HUES64 (cell line): Measurements from ENCODE around the gene FBN1.

Source experiments
- H3K27ac ChIP-seq: 2 replicates; pipeline ENCODE4 v1.7.0; 2013; ENCODE audit warnings: low read depth, low read length, inconsistent platforms
- H3K27me3 ChIP-seq: 2 replicates; pipeline ENCODE4 v1.6.1; 2013; ENCODE audit warnings: mild to moderate bottlenecking, low read length; ENCODE audit not compliant: insufficient read depth
- H3K36me3 ChIP-seq: 2 replicates; pipeline ENCODE4 v1.6.1; 2013; ENCODE audit warnings: mild to moderate bottlenecking, low read length; ENCODE audit not compliant: insufficient read depth
- H3K4me1 ChIP-seq: 2 replicates; pipeline ENCODE4 v1.6.1; 2013; ENCODE audit warnings: mild to moderate bottlenecking, low read length, moderate library complexity; ENCODE audit not compliant: insufficient read depth
- H3K4me3 ChIP-seq: 2 replicates; pipeline ENCODE4 v1.5.1; 2013; ENCODE audit warnings: mild to moderate bottlenecking, low read length, moderate library complexity
- H3K9ac ChIP-seq: 2 replicates; pipeline ENCODE4 v1.6.1; 2013; ENCODE audit warnings: mild to moderate bottlenecking, low read depth, low read length
- H3K9me3 ChIP-seq: 2 replicates; pipeline ENCODE4 v1.6.1; 2013; ENCODE audit warnings: low read depth, low read length; ENCODE audit not compliant: insufficient read depth
- WGBS: fragments of 150-250, 120-280 bp; methylation state at CpG from one replicate; pipeline ENCODE4 v1.1.7; 2013; ENCODE audit warnings: missing lambda C conversion rate; 5-methylcytosine and 5-hydroxymethylcytosine counted together

Gene FBN1

DNA sequence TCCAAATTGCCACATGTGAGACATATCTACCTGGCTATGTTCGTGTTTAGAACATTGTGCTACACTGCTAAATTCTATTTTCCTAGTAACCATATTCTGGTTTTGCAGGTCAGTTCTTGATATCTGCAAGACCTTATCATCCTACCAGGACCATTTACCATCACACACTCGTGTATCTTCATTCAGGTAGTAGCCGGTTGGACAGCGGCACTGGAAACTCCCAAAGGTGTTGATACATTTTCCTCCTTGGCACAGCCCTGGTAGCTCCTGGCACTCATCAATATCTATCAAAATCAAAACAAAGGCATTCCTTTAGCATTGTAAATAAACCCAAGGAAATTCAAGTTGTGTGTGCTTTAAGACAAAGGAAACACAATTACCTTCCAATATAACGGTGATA is 180.1 kb downstream of the FBN1 start:
- Histone ChIP-seq H3K4me1 (no peaks in the 10 kb centered on the region), H3K36me3 (peaks cover 18% of the 10 kb centered on the region; the same call in 1 of the 2 replicates), H3K4me3 (no peak overlapping the region), H3K9me3 (no peaks in the 10 kb centered on the region), H3K27me3 (no peaks in the 10 kb centered on the region), H3K9ac (no peak overlapping the region), H3K27ac (no peak overlapping the region)
- 96% methylated on average over 4 of the region's 5 CpGs for WGBS

DNA sequence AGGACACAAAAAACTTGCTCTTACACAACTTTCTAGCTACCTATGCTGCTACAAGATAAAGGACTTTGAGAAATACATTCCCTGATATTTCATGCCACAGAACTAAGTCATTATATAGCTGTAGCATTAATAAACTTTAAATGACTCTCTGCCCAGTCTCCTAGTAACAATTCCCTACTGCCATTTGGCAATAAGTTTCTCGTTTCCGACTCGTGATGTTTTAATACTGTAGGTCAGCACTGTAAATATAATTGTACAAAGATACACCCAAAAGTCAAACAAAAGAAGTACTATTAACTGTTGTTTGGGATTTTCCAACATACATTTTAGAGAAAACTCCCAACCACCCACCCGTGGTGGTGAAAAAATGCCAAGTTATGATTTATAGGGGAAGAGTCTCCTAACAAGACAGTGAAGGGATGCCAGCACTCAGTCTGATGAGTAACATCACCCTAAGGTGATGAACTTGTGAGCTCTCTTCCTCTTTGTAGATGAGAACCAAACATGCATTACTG is 182.1 kb downstream of the FBN1 start:
- Histone ChIP-seq H3K4me1 (no peaks in the 10 kb centered on the region), H3K9ac (no peak overlapping the region), H3K9me3 (no peaks in the 10 kb centered on the region), H3K27ac (no peak overlapping the region), H3K36me3 (peaks cover 18% of the 10 kb centered on the region; the same call in 1 of the 2 replicates), H3K4me3 (no peak overlapping the region), H3K27me3 (no peaks in the 10 kb centered on the region)
- WGBS = 71% methylated on average over 1 of the region's 4 CpGs

- Histone ChIP-seq H3K9ac (no peak overlapping the region), H3K27ac (no peak overlapping the region), H3K36me3 (peaks cover 18% of the 10 kb centered on the region; the same call in 1 of the 2 replicates), H3K9me3 (no peaks in the 10 kb centered on the region), H3K4me1 (no peaks in the 10 kb centered on the region), H3K4me3 (no peak overlapping the region), H3K27me3 (no peaks in the 10 kb centered on the region)
- WGBS = 96% methylated on average over 4 of the region's 4 CpGs
These were observed 182.8 kb downstream of the FBN1 start for GRCh38 chr15:48462688-48463087.

- Histone ChIP-seq H3K27me3 (no peaks in the 10 kb centered on the region), H3K9me3 (no peaks in the 10 kb centered on the region), H3K36me3 (peaks cover 10% of the 10 kb centered on the region; the same call in 1 of the 2 replicates), H3K4me1 (no peaks in the 10 kb centered on the region), H3K4me3 (no peak overlapping the region), H3K27ac (no peak overlapping the region), H3K9ac (no peak overlapping the region)
- 92% methylated on average over 7 of the region's 7 CpGs for WGBS
These were observed 185.7 kb downstream of the FBN1 start for GRCh38 chr15:48459571-48460442.

DNA sequence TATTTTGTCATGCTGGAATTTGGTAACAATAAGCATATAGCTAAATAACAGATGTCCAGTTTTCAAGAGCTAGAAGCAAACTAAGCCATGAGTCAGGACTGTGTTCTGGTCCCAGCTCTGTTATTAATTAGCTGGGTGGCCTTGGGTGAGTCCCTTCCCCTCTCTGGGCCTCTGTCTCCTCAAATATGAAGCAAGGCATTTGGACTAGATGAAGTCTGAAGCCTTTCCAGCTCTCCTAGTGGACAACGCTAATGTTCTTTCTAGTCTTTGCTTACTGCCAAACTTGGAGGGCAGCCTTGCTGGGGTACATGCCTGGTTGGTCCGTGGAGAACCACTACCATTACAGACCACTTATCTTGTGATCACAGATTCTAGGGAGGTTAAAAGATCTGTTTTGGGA is 186.6 kb downstream of the FBN1 start:
- Histone ChIP-seq H3K9me3 (no peaks in the 10 kb centered on the region), H3K4me3 (no peak overlapping the region), H3K27ac (no peak overlapping the region), H3K36me3 (peaks cover 7% of the 10 kb centered on the region; the same call in 1 of the 2 replicates), H3K4me1 (no peaks in the 10 kb centered on the region), H3K9ac (no peak overlapping the region), H3K27me3 (no peaks in the 10 kb centered on the region)
- WGBS = 100% methylated on average over 2 of the region's 2 CpGs

DNA sequence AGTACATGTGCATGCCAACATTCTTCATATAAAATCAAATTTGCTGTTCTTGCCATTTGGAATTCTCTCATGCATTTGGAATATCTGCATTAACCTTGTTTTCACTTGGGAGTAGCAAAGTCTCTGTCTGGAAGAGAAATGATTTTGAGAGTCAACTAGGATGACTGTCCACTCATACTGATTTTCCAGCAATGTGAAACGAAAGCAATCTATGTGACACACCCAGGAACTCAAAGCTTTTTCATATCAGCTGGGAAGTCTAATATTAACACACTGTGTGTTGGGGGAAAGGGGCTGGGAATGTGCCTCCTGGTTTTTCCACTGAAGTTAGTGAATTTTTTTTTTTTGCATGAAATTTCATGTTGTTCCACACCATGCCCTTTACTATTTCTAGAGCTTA is 189.4 kb downstream of the FBN1 start:
- Histone ChIP-seq H3K27me3 (no peaks in the 10 kb centered on the region), H3K36me3 (no peaks in the 10 kb centered on the region), H3K9ac (no peak overlapping the region), H3K4me1 (no peaks in the 10 kb centered on the region), H3K27ac (no peak overlapping the region), H3K9me3 (no peaks in the 10 kb centered on the region), H3K4me3 (no peak overlapping the region)
- 100% methylated on average over 1 of the region's 1 CpG for WGBS

DNA sequence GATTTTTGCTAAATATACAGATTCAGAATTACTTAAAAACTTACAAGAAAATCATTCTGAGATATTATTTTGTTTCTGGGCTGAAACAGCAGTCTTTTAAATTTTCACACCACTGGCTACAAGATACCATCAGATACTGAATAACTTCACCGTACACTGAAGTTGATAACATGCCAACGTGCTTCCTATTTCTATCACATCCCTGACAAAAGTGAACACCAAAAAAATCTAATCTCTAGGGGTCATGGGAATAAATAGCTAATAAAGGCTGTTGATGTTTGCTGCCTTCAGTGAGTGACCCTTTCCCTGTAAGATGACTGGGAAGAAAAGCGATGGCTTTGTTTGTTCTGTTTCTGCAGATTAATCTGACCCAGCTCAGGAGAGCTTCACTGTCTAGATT is 193.8 kb downstream of the FBN1 start:
- H3K4me1 ChIP-seq = no peaks in the 10 kb centered on the region
- no peak overlapping the region for H3K4me3 ChIP-seq
- no peaks in the 10 kb centered on the region for H3K27me3 ChIP-seq
- no peaks in the 10 kb centered on the region for H3K9me3 ChIP-seq
- no peaks in the 10 kb centered on the region for H3K36me3 ChIP-seq
- WGBS = 96% methylated on average over 3 of the region's 3 CpGs
- no peak overlapping the region for H3K9ac ChIP-seq
- H3K27ac ChIP-seq = no peak overlapping the region

- Histone ChIP-seq H3K9ac (no peak overlapping the region), H3K4me3 (no peak overlapping the region), H3K9me3 (no peaks in the 10 kb centered on the region), H3K27ac (no peak overlapping the region), H3K27me3 (no peaks in the 10 kb centered on the region), H3K36me3 (no peaks in the 10 kb centered on the region), H3K4me1 (no peaks in the 10 kb centered on the region)
- WGBS = 85% methylated on average over 3 of the region's 3 CpGs
These were observed 194.3 kb downstream of the FBN1 start for GRCh38 chr15:48451241-48451640.

DNA sequence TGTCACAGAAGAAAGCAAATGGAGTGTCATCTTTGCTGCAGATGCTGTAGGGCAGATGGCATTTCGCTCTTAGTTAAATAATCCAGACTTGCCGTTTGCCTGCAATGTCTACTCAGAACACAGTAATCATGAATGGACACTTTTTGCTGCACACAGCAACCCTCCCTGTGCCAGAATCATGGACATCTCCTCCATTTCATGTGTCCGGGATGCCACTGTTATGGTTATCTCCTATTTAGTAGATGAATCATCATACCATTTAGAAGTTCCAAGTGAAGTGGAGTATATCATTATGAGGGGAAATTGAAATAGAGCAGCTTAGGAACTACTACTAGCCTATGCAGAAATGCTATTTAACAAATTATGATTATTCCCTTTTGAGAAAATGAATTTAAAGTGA is 195.8 kb downstream of the FBN1 start:
- H3K27ac ChIP-seq = no peak overlapping the region
- H3K27me3 ChIP-seq = no peaks in the 10 kb centered on the region
- no peaks in the 10 kb centered on the region for H3K9me3 ChIP-seq
- H3K9ac ChIP-seq = no peak overlapping the region
- 93% methylated on average over 2 of the region's 3 CpGs for WGBS
- H3K36me3 ChIP-seq = no peaks in the 10 kb centered on the region
- no peak overlapping the region for H3K4me3 ChIP-seq
- no peaks in the 10 kb centered on the region for H3K4me1 ChIP-seq

- Histone ChIP-seq H3K36me3 (no peaks in the 10 kb centered on the region; the same call in 1 of the 2 replicates), H3K9me3 (no peaks in the 10 kb centered on the region), H3K27ac (no peak overlapping the region), H3K4me3 (no peak overlapping the region), H3K27me3 (no peaks in the 10 kb centered on the region), H3K4me1 (no peaks in the 10 kb centered on the region), H3K9ac (no peak overlapping the region)
- WGBS = 94% methylated on average over 1 of the region's 1 CpG
These were observed 197.9 kb downstream of the FBN1 start for GRCh38 chr15:48447657-48448056.

DNA sequence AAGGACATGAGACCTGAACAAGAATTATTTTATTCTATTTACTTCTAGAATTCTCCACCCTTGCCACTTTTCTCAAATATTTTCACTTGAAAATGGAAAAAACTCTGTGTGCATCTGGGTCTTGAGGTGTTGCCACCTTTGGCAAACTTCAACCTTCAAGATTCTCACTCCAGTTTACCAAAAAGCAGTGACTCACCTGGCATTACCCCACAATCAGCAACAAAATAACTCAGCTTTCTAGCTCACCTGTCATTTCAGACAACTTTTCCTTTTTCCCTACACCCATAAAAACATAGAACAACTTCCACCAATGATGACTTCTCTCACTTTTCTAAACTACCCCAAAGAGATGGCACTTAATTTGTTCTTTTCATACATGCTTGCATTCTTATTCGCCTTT is 198.5 kb downstream of the FBN1 start:
- Histone ChIP-seq H3K27me3 (no peaks in the 10 kb centered on the region), H3K9me3 (no peaks in the 10 kb centered on the region), H3K4me1 (no peaks in the 10 kb centered on the region), H3K27ac (no peak overlapping the region), H3K9ac (no peak overlapping the region), H3K4me3 (no peak overlapping the region), H3K36me3 (no peaks in the 10 kb centered on the region; the same call in 1 of the 2 replicates)
- WGBS = 90% methylated on average over 1 of the region's 1 CpG
